ENCODE results near the gene SIGLEC12.
"Not testable (repeated sequence)": the region's sequence is repeated elsewhere in the genome, so short reads cannot be mapped to it uniquely, and the experiment has no call there.

SIGLEC12 gene

DNA sequence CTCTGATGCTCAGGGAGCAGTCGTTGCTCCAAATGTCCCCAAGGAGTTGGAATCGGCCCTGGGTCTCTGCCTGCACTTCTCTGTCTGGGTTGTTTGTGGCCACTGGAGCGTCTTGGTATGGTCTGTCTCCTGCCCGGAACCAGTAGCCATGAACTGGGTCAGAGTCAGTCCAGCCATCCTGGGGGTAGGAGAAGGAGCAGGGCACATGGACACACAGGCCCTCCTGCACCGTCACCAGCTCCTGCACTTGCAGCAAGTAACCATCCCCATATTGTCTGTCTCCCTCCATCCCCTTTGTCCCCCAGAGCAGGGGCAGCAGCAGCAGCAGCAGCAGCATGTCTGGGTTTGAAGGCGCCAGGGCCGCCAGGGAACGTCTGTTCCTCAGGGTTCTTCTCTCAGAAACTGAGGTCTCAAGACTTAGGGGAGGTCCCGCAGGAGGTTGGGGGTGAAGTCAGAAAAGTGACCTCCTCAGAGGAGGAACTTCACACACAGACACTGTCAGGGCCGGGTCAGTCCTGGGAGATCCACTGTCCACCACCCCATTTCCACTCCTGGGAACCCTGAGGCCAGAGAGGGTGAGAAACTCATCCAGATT is 43.5 kb downstream of the SIGLEC12 start, which contains the start of gene SIGLEC8:
Gene SIGLEC8, minus strand, starts transcription at position 404 of the 595 bp plus-strand sequence. Its CDS starts 67 bp downstream, at position 337.
- ATAC-seq (replicated peaks; ENCODE audit: extremely low read depth, poor library complexity, severe bottlenecking) (no peak), DNase-seq (ENCODE audit: low spot score in 2 of 2) (no peak)
- H3K9me3 Mint-ChIP-seq = no peaks in the 10 kb centered on the region
- H3K36me3 Mint-ChIP-seq (ENCODE audit: insufficient read depth) = peaks cover 3% of the 10 kb centered on the region
- no peak within 1 kb of the TSS for H3K4me3 Mint-ChIP-seq
- H3K27ac Mint-ChIP-seq (ENCODE audit: low read depth) = peak within 1 kb of the TSS; percentile 35
- peaks cover 77% of the 10 kb centered on the region for H3K27me3 Mint-ChIP-seq
- H3K4me1 Mint-ChIP-seq = peaks cover 2% of the 10 kb centered on the region

- DNase-seq (ENCODE audit: low spot score in 2 of 2) (no peak), ATAC-seq (replicated peaks; ENCODE audit: extremely low read depth, poor library complexity, severe bottlenecking) (no peak)
- no peaks in the 10 kb centered on the region for H3K9me3 Mint-ChIP-seq
- H3K27me3 Mint-ChIP-seq = peaks cover 70% of the 10 kb centered on the region
- peak overlapping the region; percentile 35 for H3K27ac Mint-ChIP-seq (ENCODE audit: low read depth)
- H3K36me3 Mint-ChIP-seq (ENCODE audit: insufficient read depth) = peaks cover 3% of the 10 kb centered on the region
- H3K4me1 Mint-ChIP-seq = no peaks in the 10 kb centered on the region
- H3K4me3 Mint-ChIP-seq = no peak overlapping the region
Measured at GRCh38 chr19:51457351-51458013, 44.1 kb downstream of the SIGLEC12 start.

DNA sequence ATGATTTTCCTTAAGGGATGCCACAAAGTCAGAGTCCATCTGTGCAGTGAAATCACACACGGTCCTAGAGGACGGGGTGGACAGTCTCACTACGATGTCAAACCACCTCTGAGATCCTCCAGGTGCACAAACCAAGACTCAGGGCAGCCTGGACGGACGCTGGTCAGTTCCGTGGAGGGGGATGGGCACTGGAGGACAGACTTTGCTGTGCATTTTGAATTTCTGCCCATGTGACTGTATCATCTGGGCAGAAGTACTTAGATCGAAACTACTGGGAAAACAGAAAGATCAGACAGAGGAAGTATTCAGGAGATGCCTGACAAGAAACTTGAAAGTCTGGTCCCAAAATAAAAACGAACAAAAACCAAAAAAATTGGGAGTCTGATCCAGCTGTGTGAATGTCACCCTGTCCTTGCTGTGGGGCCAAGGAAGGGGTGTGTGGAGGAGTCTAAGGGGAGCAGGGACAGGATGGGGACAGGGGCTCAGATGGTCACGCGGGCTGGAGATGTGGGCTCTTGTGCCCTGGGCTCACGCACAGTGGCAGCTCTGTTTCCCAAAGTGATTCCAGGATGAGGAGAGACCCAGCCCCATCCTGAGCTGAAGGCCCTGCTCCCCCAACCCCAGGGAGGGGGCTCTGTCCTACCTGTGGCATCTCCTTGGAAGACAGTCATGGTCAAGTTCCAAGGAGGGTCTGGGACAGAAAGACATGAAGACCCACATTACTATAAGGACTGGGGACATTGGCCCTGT is 44.9 kb downstream of the SIGLEC12 start:
- Mint-ChIP-seq H3K4me3 (no peak overlapping the region), H3K27me3 (peaks cover 62% of the 10 kb centered on the region), H3K27ac (ENCODE audit: low read depth) (no peak overlapping the region), H3K4me1 (no peaks in the 10 kb centered on the region), H3K9me3 (no peaks in the 10 kb centered on the region), H3K36me3 (ENCODE audit: insufficient read depth) (peaks cover 3% of the 10 kb centered on the region)
- no peak for DNase-seq (ENCODE audit: low spot score in 2 of 2)
- ATAC-seq (replicated peaks; ENCODE audit: extremely low read depth, poor library complexity, severe bottlenecking) = no peak

GRCh38 chr19:51450730-51451307 is 50.8 kb downstream of the SIGLEC12 start:
- Mint-ChIP-seq H3K36me3 (ENCODE audit: insufficient read depth) (peaks cover 2% of the 10 kb centered on the region), H3K27ac (ENCODE audit: low read depth) (no peak overlapping the region), H3K4me3 (no peak overlapping the region), H3K9me3 (no peaks in the 10 kb centered on the region), H3K4me1 (peaks cover 11% of the 10 kb centered on the region), H3K27me3 (peaks cover 11% of the 10 kb centered on the region)
- ATAC-seq (replicated peaks; ENCODE audit: extremely low read depth, poor library complexity, severe bottlenecking) (no peak), DNase-seq (ENCODE audit: low spot score in 2 of 2) (no peak)

GRCh38 chr19:51448411-51449016 is 53.1 kb downstream of the SIGLEC12 start:
- Mint-ChIP-seq H3K27me3 (peaks cover 4% of the 10 kb centered on the region), H3K4me3 (peak overlapping the region; percentile 37)
- no peak for DNase-seq (ENCODE audit: low spot score in 2 of 2)

GRCh38 chr19:51448011-51448410 is 53.6 kb downstream of the SIGLEC12 start:
- Mint-ChIP-seq H3K9me3 (no peaks in the 10 kb centered on the region), H3K27ac (ENCODE audit: low read depth) (peak overlapping the region; percentile 37), H3K27me3 (no peaks in the 10 kb centered on the region), H3K4me1 (peaks cover 11% of the 10 kb centered on the region), H3K36me3 (ENCODE audit: insufficient read depth) (no peaks in the 10 kb centered on the region), H3K4me3 (peak overlapping the region; percentile 37)
- no peak for ATAC-seq (replicated peaks; ENCODE audit: extremely low read depth, poor library complexity, severe bottlenecking)
- DNase-seq (ENCODE audit: low spot score in 2 of 2) = no peak

More at GRCh38 chr19:51448411-51449016, 53.1 kb downstream of the SIGLEC12 start:
- H3K27ac Mint-ChIP-seq (ENCODE audit: low read depth) = peak overlapping the region; percentile 37
- no peak for ATAC-seq (replicated peaks; ENCODE audit: extremely low read depth, poor library complexity, severe bottlenecking)
- H3K9me3 Mint-ChIP-seq = no peaks in the 10 kb centered on the region
- peaks cover 11% of the 10 kb centered on the region for H3K4me1 Mint-ChIP-seq
- peaks cover 2% of the 10 kb centered on the region for H3K36me3 Mint-ChIP-seq (ENCODE audit: insufficient read depth)

- H3K36me3 Mint-ChIP-seq (ENCODE audit: insufficient read depth); DNase-seq (ENCODE audit: low spot score in 2 of 2); H3K27me3 Mint-ChIP-seq; H3K9me3 Mint-ChIP-seq; ATAC-seq (replicated peaks; ENCODE audit: extremely low read depth, poor library complexity, severe bottlenecking); H3K27ac Mint-ChIP-seq (ENCODE audit: low read depth): not testable (repeated sequence)
- Mint-ChIP-seq H3K4me3 (peak overlapping the region; percentile 37), H3K4me1 (peaks cover 15% of the 10 kb centered on the region)
Measured at GRCh38 chr19:51447510-51447909, 54.1 kb downstream of the SIGLEC12 start.

- Mint-ChIP-seq H3K27me3 (peaks cover 17% of the 10 kb centered on the region), H3K36me3 (ENCODE audit: insufficient read depth) (peaks cover 8% of the 10 kb centered on the region), H3K4me3 (peak overlapping the region; percentile 75), H3K9me3 (no peaks in the 10 kb centered on the region), H3K4me1 (peaks cover 32% of the 10 kb centered on the region), H3K27ac (ENCODE audit: low read depth) (peak overlapping the region; percentile 92)
- peak; percentile 90 for ATAC-seq (replicated peaks; ENCODE audit: extremely low read depth, poor library complexity, severe bottlenecking)
- DNase-seq (ENCODE audit: low spot score in 2 of 2) = peak; percentile 60 to 87
Measured at GRCh38 chr19:51441410-51442390, 59.9 kb downstream of the SIGLEC12 start.
